GM21825 (cell line): ENCODE results near the gene RARS2.
A peak's percentile ranks its signal among the peaks of the same experiment; 100 is the strongest.
"Not testable (repeated sequence)": the region's sequence is repeated elsewhere in the genome, so short reads cannot be mapped to it uniquely, and the experiment has no call there.

ENCODE experiments used
- ATAC-seq: cut with Tn5 transposase; IDR thresholded peaks from one replicate; pipeline ENCODE4 v1.9.1; 2021; ENCODE audit warnings: mild to moderate bottlenecking, moderate library complexity; ENCODE audit not compliant: unreplicated experiment

RARS2 gene, protein sequence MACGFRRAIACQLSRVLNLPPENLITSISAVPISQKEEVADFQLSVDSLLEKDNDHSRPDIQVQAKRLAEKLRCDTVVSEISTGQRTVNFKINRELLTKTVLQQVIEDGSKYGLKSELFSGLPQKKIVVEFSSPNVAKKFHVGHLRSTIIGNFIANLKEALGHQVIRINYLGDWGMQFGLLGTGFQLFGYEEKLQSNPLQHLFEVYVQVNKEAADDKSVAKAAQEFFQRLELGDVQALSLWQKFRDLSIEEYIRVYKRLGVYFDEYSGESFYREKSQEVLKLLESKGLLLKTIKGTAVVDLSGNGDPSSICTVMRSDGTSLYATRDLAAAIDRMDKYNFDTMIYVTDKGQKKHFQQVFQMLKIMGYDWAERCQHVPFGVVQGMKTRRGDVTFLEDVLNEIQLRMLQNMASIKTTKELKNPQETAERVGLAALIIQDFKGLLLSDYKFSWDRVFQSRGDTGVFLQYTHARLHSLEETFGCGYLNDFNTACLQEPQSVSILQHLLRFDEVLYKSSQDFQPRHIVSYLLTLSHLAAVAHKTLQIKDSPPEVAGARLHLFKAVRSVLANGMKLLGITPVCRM

DNA sequence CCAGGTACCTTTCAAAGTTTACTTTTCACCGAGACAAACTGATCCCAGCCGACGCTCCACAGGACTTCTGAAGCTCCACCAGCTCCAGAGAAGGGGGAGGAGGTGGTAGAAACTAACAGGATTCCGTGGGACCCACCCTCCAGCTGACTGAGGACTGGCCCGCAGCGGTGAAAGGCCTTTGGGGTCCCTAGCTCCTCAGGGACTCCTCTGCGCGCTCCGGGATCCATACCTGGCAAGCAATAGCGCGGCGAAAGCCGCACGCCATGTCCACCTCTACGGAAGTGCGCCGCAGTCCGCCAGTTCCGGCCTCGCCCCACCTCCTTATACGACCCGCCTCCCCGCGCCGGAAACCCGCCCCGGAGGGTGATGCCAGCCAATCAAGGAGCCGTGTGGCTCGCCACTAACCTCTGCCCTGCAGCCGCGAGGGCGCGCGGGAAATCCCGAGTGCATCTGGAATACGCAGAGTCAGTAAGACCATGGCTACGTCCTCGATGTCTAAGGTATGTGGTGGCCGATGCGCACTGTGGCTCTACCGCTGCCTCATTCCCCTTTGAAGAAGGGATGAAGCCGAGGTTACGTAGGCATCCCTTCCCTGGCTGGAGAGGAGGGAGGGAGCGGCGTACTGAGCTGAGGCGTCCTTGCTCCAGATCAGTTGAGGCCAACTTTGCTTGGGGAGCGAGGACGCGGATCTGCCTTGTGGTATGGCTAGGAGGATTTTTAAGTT, at the start of gene RARS2, which contains the start of gene ORC3:
Gene RARS2 (minus strand): TSS at position 295 of the 724 bp plus-strand sequence. CDS start 30 bp downstream, at position 265.
Gene ORC3 (plus strand): TSS at position 443 of the 724 bp plus-strand sequence. CDS start 34 bp downstream, at position 477.
- ATAC-seq, result peak; percentile 99

DNA sequence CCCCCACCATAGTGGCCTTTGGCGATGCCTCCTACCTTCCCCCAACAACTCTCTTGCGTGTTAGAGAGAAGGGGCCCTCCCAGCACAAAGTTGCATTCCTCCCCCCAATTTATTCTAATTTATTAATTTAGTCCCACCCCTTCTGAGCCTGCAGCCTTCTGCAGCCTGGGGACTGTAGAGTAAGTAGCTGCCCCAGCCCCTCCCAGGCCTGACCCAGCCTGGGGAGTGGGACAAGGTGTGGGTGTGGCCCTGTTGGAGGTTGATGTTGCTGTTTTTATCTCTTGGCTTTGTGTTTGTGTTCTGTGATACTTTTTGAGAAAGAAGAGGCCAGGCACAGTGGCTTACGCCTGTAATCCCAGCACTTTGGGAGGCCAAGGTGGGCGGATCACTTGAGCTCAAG, 49.6 kb upstream of the RARS2 start:
- ATAC-seq, result no peak

DNA sequence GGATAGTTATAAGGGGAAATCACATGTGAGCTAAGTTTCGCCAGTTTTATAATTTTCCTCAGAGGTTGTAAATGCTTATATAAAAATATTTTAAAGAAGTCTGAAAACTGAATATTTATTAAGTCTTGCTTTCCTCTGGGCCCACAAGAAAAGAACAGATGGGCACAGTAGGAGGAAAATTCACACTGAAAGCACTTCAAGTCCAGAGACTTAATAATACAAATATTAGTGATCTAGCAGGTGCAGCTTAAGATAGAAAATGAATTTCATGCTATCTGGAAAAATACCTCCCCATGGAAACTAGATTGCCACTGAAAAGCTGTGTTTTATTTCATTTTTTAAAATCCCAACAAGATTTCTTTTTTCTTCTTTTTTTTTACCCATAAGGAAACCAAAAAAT, 47.3 kb upstream of the RARS2 start:
- ATAC-seq, result no peak

DNA sequence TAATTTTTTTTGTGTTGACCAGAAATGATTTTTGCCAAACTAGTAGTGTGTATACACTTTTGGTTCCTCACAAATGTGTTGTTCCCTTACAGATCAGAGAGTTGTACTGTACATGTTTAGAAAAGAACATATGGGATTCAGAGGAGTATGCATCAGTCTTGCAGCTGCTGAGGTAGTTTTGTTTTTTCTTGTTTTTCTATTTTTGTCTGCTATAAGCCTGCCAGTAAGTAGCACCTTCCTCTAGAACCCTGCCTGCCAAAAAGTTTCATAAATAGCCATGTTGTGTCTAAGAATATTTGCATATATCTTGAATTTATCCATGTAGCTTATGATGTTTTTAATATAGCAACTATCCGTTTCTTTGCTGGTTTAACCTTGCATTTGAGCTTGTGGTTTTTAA, 46.5 kb upstream of the RARS2 start:
- ATAC-seq, result no peak

DNA sequence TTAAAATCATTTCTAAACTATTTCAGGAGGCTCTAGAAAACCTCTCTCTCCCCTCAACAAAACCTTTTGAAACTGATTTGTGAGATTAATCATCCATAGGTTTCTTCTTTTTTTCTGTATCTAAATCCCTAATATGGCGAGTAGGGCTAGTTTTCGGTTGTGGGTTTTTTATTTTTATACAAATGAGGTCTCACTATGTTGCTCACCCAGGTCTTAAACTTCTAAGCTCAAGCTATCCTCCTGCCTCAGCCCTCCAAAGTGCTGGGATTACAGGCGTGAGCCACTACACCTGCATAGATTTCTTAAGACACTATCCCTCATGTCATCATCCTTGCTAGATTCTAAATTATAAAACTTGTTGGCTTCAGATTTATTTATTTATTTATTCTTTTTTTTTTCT, 44.1 kb upstream of the RARS2 start:
- no peak for ATAC-seq

DNA sequence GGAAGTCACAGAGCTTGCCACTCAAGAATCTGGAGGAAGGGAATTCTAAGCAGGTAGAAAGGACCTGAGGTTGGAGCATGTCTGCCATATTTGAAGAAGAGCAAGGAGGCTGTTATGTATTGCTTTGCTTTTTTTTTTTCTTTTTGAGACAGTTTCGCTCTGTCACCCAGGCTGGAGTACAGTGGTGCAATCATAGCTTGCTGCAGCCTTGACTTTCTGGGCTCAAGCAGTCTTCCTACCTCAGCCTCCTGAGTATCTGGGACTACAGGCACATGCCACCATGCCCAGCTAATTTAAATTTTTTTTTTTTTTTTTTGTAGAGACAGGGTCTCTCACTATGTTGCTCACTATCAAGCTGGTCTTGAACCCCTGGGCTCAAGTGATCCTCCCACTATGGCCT, 41.0 kb upstream of the RARS2 start:
- ATAC-seq, result no peak

DNA sequence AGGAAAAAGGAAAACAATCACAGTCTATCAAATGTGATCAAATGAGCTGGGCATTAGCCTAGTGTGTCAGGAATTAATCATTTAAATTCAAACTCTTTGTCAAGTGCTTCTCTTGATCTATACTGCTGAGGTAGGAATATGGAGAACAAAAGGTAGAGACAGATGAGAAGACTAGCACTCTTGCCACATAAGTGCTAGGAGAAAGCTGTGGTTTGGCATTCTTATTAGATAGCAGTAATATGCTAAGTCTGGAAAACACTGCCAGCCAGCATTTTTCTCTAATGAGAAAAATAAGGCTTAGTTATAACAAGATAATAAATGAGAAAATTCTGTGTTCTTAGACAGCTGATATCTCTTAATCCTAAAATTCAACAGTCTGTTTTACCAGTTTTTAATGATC, 39.1 kb upstream of the RARS2 start:
- ATAC-seq, result no peak

DNA sequence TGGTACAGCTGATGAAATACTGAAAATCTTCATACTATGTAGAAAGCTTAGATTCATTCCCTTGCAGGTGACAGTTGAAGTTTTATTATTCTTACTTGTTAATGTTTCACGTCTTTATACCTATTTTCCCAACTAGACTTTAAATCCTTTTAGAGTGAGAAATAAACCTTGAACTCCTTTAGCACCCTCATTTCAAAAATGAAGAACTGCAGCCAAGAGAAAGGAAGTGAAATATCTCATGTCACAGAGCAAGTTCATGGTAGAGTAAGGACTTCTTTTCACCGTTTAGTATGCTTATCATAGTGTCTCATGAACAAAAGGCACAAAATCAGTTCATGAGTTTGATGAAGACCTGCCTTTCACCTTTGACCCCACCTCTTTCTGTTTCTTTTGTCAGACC, 38.6 kb upstream of the RARS2 start:
- no peak for ATAC-seq

DNA sequence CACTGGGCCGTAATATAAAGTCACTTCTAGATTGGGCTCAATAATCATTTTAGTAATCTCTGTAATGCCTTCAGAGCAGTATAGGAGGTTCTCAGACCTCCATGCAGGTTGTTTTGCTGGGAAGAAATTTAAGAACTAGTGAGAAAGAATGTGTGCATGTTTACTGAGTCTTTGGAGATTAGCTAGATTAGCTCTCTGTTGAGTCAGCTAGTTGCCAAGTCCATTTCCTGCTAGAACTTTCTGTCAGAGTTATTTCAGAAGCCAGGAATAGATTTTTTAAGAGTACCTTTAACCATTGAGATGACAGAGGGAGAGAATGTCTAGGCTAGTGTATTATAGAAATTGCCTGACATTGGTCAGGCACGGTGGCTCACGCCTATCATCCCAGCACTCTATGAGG, 33.5 kb upstream of the RARS2 start:
- no peak for ATAC-seq

DNA sequence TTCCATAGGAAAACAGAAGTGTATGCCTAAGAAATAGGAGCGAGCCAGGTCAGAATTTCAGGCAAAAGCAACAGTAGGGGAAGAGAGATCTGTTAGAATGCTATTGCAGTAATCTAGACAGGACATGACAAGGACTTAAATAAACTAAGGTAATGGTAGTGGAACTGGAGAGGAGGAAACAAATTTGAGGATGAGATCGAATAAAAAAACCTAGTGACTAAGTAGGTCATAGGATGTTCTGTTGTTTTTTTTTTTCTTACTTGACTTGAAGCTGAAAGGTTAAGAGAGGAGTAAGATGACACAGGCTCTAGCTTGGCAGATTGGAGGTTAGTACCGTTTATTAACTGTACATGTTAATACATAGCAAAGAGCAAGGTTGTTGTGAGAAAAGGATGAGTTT, 28.7 kb upstream of the RARS2 start:
- ATAC-seq, result no peak

DNA sequence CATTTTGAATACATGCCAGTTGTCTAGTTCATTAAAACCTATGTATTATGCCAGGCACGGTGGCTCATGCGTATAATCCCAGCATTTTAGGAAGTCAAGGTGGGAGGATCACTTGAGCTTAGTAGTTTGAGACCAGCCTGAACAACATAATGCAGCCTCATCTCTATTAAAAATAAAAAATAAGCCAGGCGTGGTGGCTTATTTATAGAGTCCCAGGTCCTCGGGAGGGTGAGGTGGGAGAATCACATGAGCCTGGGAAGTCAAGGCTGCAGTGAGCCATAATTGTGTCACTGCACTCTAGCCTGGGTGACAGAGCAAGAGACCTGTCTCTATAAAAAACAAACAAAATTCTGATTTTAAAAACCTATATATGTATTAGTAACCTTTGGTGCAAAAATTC, 27.6 kb upstream of the RARS2 start:
- no peak for ATAC-seq

DNA sequence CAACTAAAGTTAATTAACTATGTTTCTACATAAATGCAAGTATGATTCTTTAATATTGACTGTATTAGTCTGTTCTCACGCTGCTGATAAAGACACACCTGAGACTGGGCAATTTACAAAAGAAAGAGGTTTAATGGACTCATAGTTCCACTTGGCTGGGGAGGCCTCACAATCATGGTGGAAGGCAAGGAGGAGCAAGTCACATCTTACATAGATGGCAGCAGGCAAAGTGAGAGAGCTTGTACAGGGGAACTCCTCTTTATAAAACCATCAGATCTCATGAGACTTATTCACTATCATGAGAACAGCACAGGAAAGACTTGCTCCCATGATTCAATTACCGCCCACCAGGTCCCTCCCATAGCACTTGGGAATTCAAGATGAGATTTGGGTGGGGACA, 23.2 kb upstream of the RARS2 start:
- not testable (repeated sequence) for ATAC-seq

DNA sequence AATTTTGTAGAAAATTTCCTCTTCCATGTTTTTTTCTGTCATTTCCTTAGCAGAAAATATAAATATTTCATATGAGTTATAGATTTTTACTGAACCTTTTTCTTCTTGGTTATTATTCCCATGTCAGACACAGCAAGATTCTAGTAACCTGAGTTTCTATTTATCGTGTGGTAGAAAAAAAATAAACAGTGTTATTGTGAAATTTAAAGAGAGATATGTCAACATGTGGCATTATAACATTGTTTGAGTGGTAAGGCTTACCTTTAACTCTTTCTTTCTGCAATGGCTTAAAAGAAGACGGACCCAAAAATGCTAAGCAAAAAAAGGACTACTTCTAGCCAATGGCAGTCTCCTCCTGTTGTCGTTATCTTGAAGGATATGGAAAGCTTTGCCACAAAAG, 19.0 kb upstream of the RARS2 start:
- no peak for ATAC-seq

DNA sequence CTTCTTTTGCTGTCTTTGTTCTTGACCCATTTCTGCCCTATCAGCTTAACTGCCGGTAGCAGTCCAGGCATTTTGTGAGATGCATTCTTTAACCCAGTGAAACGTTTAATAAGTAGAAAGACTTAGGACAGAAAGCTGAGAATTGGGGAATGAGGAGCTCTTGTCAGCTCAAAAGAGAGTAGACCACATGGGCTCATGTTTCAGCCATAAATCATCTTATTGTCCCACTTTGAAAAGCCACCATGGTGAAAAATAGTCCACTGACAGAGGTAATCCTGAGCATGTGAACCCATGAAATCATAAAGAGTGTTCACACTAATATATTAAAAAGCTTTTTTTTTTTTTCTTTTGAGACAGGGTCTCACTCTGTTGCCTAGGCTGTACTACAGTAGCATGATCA, 16.4 kb upstream of the RARS2 start:
- ATAC-seq, result no peak

DNA sequence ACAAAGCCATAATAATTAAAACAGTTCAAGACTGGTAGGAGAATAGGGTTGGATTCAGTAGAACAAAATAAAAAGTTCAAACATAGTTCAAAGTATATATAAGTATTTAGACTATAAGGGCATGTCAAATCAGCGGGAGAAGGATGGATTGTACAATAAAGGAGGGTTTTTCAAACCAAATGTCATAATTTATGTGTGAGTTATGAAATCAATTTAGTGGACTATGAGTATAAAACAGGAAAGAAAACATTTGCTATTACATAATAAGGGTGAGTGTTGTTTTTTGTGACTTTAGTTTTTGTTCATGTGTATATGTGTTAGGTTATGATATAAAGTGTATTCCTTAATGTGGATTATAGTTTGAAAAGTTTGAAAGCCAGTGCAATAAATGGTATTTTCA, 10.8 kb upstream of the RARS2 start:
- no peak for ATAC-seq

DNA sequence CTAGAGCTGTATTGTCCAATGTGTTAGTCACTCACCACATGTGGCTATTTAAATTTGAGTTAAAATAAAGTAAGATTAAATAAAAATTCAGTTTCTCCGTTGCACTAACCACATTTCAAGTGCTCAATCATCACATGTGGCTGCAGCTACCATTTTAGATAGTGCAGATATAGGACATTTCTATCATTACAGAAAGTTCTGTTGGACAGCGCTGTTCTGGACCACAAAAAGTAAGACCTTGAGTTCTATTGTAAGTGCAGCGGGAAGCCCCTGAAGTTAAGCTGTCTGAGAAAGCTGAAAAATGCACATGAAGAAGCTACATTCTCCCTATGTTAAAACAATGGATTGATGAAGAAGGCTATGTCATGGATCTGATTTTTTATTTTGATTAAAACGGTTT, 1.2 kb upstream of the RARS2 start:
- ATAC-seq, result no peak

DNA sequence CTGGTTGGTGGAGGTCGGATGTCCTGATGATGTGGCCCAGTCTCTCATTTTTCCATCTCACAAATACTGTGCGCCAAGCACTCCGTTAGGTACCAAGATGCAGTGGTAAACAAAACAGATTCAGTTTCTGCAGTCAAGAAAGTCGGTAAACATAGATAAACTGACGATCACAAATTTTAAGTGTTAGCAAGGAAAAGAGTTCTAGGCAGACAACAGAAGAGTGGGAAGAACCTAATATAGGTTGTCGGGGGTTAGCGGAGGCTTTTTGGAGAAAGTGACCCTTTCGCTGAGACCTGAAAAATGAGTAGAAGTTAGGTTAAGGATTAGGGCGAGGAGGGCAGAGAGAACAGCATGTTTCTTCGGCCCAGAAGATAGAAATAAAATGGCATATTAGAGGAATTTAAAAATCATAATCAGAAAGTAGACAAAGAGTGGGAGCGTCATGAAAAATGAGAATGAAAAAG, 662 bp upstream of the RARS2 start:
- no peak for ATAC-seq

DNA sequence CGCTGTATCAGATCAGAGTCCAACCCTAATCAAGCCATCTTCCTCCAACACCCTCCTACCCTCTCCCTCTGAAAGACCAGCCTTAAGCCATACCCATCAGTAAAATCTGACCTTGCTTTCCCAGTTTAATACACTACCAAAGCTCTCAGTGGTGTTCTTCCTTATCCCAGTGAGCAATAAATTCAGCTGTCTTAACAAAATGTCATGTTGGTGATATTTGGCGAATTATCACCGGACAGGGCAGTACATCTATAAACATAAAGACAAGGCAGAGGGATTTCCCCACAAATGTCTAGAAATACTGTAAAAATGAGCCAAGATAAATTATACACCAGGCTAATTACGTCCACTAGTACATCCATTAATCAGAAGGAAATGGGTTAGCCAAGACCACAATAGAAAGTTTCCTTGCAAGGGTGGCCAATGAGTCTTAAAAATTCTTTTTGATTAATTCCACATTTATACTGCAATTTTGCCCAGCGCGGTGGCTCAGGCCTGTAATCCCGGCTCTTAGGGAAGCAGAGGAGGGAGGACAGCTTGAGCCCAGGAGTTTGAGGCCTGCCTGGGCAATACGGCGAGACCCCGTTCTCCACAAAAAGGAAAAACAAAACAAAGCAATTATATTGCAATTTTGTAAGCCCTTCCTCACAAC, 905 bp downstream of the RARS2 start:
- no peak for ATAC-seq

DNA sequence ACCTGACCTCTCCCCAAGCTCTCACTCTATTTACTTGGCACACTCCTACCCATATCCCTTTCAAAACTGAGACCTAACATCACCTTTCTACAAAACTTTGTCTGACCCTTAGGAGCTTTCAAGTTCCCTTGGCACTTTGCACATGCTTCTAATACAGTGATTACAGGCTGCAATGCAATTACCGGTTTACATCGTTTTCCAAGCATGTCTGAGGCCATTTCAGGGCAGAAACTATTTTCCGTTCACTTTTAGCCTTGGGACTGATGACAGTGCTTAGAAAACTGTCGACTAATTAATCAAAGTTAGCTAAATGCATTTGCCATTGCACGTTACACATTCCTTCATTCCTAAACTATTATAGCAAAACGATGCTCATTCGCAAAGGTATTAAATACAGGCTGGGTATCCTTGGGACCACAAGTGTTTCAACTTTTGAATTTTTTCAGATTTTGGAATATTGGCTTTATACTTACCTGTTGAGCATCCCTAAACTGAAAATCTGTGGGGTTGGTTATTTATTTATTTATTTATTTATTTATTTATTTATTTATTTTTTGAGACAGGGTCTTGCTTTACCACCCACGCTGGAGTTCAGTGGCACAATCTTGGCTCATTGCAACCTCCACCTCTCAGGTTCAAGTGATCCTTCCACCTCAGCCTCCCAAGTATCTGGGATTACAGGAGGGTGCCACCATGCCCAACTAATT, 3.3 kb downstream of the RARS2 start:
- no peak for ATAC-seq

DNA sequence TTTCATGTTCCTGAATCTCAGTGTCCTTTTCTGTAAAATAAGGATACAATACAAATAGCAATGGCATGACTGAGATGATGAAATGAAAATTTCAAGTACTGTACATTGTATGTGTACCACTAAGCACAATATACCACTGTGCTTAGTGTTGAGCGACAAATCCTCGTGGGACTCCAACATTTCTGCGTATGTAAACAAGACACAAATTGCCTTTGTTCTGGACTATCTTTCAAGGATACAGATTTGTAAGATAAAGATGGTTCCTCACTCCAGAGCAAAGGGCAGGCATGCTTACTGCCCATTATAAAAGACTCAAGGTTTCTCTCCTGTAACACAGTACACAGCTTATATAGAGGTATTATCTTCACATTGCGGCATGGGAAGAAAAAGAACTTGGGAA, 6.0 kb downstream of the RARS2 start:
- ATAC-seq, result no peak

DNA sequence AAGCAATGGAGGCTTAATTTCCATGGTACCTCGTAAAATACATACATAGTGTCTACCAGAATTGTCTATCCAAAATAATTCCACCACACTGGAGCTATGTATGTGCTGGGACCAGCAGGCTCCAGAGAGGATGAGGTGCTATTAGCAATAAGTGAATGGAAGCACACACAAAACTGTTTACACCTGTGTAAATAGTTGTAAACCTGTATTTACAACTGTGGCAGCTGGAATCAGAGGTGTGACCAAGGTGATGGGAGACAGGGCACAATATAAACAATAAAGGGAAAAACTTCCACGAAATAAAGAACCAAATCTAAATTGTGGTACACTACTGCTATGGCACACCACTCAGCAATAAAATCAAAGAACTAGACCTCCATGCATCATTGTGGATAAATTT, 14.4 kb downstream of the RARS2 start:
- no peak for ATAC-seq
